A673 (cell line): Measurements from ENCODE around the gene ZNF341. TPM values are rescaled to one million over a fixed set of nuclear protein-coding genes. Genes with fewer than 3 reads are reported as not detected.

ENCODE experiments used
- BruUV-seq: library from RNA; stranded (reverse); fragments of 400-500 nt; replicated peaks from 2 replicates; lab custom pipeline; 2021; lab: Mats Ljungman, UMichigan
- CTCF ChIA-PET: fragments of 300-600 bp; sonication (Branson Sonifier 250); formaldehyde crosslinking; loops from one replicate; lab custom pipeline; 2022; ENCODE audit warnings: antibody characterized with exemption; lab: Charles Lee
- POLR2A ChIA-PET: fragments of 300-600 bp; sonication (Branson Sonifier 250); formaldehyde crosslinking; loops from one replicate; lab custom pipeline; 2022; ENCODE audit warnings: antibody characterized with exemption; ENCODE audit not compliant: low non-redundant PET; lab: Charles Lee
- DNase-seq: peaks from one replicate; pipeline ENCODE4 v3.0.0-alpha.2; 2015; ENCODE audit warnings: low spot score
- H3K27ac ChIP-seq: fragments of 200-600 bp; sonication (generic); 2 replicates; pipeline ENCODE4 v1.5.1; 2016; ENCODE audit warnings: mixed run types, low read depth, mild to moderate bottlenecking, mixed read lengths, antibody characterized with exemption, low read length; ENCODE audit not compliant: poor library complexity, severe bottlenecking
- H3K27me3 ChIP-seq: fragments of 200-600 bp; sonication (generic); replicated peaks from 2 replicates; pipeline ENCODE4 v1.6.1; 2017; ENCODE audit warnings: mixed run types, low read depth, mild to moderate bottlenecking, mixed read lengths, antibody characterized with exemption, low read length; ENCODE audit not compliant: insufficient read depth, poor library complexity
- H3K36me3 ChIP-seq: fragments of 200-600 bp; sonication (generic); 2 replicates; pipeline ENCODE4 v1.6.1; 2016; ENCODE audit warnings: mixed run types, mild to moderate bottlenecking, mixed read lengths, antibody characterized with exemption, low read length; ENCODE audit not compliant: insufficient read depth, poor library complexity, severe bottlenecking
- H3K4me1 ChIP-seq: fragments of 200-600 bp; sonication (generic); 2 replicates; pipeline ENCODE4 v1.6.1; 2017; ENCODE audit warnings: mixed run types, mild to moderate bottlenecking, mixed read lengths, antibody characterized with exemption, low read length; ENCODE audit not compliant: insufficient read depth, poor library complexity, severe bottlenecking
- H3K4me3 ChIP-seq: fragments of 200-600 bp; sonication (generic); 2 replicates; pipeline ENCODE4 v1.5.1; 2016; ENCODE audit warnings: low read depth, mixed run types, mild to moderate bottlenecking, mixed read lengths, low read length; ENCODE audit not compliant: poor library complexity, severe bottlenecking
- H3K9me3 ChIP-seq: fragments of 200-600 bp; sonication (generic); 2 replicates; pipeline ENCODE4 v1.6.1; 2016; ENCODE audit warnings: mixed run types, low read depth, mild to moderate bottlenecking, mixed read lengths, antibody characterized with exemption, low read length; ENCODE audit not compliant: poor library complexity, severe bottlenecking
- EZH2 ChIP-seq: fragments of 200-600 bp; sonication (generic); IDR thresholded peaks from 2 replicates; pipeline ENCODE4 v1.6.1; 2017; ENCODE audit warnings: borderline replicate concordance, low read depth, mild to moderate bottlenecking, mixed read lengths, antibody characterized with exemption, low read length; ENCODE audit not compliant: poor library complexity, severe bottlenecking
- intact Hi-C: fragments of 100-400 bp; cut with micrococcal nuclease; formaldehyde crosslinking; loops from one replicate; pipeline ENCODE4 v1.10.0; 2022; ENCODE audit not compliant: unreplicated experiment
- total RNA-seq: library from RNA; stranded (reverse); gene quantifications from 2 replicates; pipeline ENCODE4 v1.2.3, GENCODE V29; 2021
- TF ChIP-seq, protein P1 (sequence below): fragments of 300-800, 200-600 bp; sonication (generic); conservative IDR thresholded peaks from 2 replicates; pipeline ENCODE4 v1.5.1; 2017; ENCODE audit warnings: low read depth, mild to moderate bottlenecking, antibody characterized with exemption, low read length, moderate library complexity, mixed read lengths

ZNF341 gene
- total RNA-seq, 1 experiment from 2014 or later = 5.0 TPM

DNA sequence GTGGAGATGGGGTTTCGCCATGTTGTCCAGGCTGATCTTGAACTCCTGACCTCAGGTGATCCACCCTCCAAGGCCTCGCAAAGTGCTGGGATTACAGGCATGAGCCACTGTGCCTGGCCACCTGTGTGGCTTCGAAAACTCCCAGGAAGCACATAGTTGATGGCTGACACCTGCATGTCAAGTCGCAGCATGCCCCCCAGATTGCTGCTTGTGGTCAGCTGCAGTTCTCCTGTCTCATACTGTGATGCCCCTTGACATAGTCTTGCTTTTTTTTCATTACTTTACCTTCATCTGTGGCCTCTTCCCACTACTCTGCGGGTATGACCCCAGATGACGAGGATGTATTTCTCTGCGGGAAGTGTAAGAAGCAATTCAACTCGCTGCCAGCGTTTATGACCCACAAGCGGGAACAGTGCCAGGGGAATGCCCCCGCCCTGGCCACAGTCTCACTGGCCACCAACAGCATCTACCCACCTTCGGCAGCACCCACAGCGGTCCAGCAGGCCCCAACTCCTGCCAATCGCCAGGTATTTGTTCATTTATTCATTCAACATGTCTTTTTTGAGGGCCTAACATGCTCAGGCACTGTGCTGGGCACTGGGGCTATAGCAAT is 13.1 kb downstream of the ZNF341 start:
- ChIA-PET CTCF (no interaction called here), POLR2A (no interaction called here)
- TF ChIP-seq, protein P1, sequence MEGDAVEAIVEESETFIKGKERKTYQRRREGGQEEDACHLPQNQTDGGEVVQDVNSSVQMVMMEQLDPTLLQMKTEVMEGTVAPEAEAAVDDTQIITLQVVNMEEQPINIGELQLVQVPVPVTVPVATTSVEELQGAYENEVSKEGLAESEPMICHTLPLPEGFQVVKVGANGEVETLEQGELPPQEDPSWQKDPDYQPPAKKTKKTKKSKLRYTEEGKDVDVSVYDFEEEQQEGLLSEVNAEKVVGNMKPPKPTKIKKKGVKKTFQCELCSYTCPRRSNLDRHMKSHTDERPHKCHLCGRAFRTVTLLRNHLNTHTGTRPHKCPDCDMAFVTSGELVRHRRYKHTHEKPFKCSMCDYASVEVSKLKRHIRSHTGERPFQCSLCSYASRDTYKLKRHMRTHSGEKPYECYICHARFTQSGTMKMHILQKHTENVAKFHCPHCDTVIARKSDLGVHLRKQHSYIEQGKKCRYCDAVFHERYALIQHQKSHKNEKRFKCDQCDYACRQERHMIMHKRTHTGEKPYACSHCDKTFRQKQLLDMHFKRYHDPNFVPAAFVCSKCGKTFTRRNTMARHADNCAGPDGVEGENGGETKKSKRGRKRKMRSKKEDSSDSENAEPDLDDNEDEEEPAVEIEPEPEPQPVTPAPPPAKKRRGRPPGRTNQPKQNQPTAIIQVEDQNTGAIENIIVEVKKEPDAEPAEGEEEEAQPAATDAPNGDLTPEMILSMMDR = no peak
- TF ChIP-seq EZH2 = no peak
- H3K27me3 ChIP-seq = no peaks in the 10 kb centered on the region
- no peak overlapping the region for H3K27ac ChIP-seq
- no peak overlapping the region for H3K4me3 ChIP-seq
- intact Hi-C loops = no loop called here
- H3K9me3 ChIP-seq = no peaks in the 10 kb centered on the region
- no peak for DNase-seq
- BruUV-seq = no TSS peak
- H3K36me3 ChIP-seq = no peaks in the 10 kb centered on the region
- H3K4me1 ChIP-seq = no peaks in the 10 kb centered on the region

DNA sequence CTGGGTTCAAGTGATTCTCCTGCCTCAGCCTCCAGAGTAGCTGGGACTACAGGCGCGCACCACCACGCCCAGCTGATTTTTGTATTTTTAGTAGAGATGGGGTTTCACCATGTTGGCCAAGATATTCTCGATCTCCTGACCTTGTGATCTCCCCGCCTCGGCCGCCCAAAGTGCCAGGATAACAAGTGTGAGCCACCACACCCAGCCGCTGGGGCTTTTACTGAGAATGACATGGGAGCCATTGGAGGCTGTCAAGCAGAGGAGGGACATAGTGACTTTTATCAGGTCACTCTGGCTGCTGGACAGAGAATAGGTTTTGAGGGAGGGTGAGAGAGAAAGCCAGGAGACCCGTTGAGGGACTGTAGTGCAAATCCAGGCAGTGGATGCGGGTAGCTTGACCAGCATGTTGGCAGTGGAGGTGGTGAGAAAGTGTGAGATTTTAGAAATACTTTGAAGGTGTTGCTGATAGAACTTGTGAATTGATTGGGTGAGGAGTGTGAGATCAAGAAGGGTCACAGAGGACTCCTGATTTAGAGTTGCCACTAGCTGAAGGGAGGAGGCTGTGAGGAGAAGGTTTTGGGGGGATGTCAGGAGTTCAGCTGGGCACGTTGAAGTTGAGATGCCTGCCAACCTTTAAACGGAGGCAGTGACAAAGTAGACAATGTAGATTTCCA is 14.7 kb downstream of the ZNF341 start:
- intact Hi-C loops = no loop called here
- no peak for DNase-seq
- CTCF ChIA-PET = no interaction called here
- Histone ChIP-seq H3K9me3 (no peaks in the 10 kb centered on the region), H3K27me3 (no peaks in the 10 kb centered on the region), H3K27ac (no peak overlapping the region), H3K4me3 (no peak overlapping the region), H3K4me1 (no peaks in the 10 kb centered on the region), H3K36me3 (no peaks in the 10 kb centered on the region)
- POLR2A ChIA-PET = no interaction called here
- BruUV-seq = no TSS peak
- TF ChIP-seq, protein P1 = no peak

DNA sequence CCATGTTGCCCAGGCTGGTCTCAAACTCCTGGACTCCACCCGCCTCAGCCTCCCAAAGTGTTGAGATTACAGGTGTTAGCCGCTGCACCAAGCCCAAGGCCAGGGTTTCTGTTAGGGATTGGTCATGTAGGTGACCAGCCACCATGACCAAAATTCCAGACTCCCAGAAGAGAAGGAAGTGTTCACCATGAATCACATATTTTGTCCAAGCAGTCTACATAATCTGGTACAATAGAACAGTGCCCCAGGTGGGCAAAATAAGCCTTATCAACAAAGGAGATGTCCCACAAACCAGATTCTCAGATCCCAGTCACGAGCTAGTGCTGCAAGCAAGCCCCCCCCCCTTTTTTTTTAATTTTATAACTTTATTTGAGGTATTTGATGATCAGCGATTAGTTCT is 20.0 kb downstream of the ZNF341 start:
- intact Hi-C loops = no loop called here
- POLR2A ChIA-PET = interaction anchor here (0.6 kb wide), 1 partner anchor 32 kb away, joined by 3 read pairs; the partner anchor contains the start of gene PXMP4
- no peak for DNase-seq
- H3K4me1 ChIP-seq = no peaks in the 10 kb centered on the region
- no peaks in the 10 kb centered on the region for H3K27me3 ChIP-seq
- H3K4me3 ChIP-seq = no peak overlapping the region
- BruUV-seq = no TSS peak
- peaks cover 6% of the 10 kb centered on the region for H3K36me3 ChIP-seq
- H3K27ac ChIP-seq = no peak overlapping the region
- TF ChIP-seq EZH2 = no peak
- TF ChIP-seq, protein P1 = no peak
- CTCF ChIA-PET = interaction anchor here (0.7 kb wide), 1 partner anchor 955 kb away, joined by 5 read pairs; no protein-coding TSS in a partner anchor
- H3K9me3 ChIP-seq = no peaks in the 10 kb centered on the region
